HG03354 (cell line): Measurements from ENCODE around the gene PRKAR1B.

ENCODE experiments used
- ATAC-seq: cut with Tn5 transposase; IDR thresholded peaks from one replicate; pipeline ENCODE4 v1.9.1; 2021; ENCODE audit warnings: mild to moderate bottlenecking; ENCODE audit not compliant: unreplicated experiment, poor library complexity, severe bottlenecking

The PRKAR1B gene

GRCh38 chr7:538764-539685 is 188.1 kb downstream of the PRKAR1B start:
- no peak for ATAC-seq

GRCh38 chr7:537911-538634 is 189.0 kb downstream of the PRKAR1B start:
- no peak for ATAC-seq

- no peak for ATAC-seq
Observed at GRCh38 chr7:536231-536630, 190.8 kb downstream of the PRKAR1B start.

- ATAC-seq = no peak
Observed at GRCh38 chr7:534959-535358, 192.1 kb downstream of the PRKAR1B start.

GRCh38 chr7:534075-534474 is 193.0 kb downstream of the PRKAR1B start:
- ATAC-seq = no peak

- no peak for ATAC-seq
Observed at GRCh38 chr7:533266-533665, 193.8 kb downstream of the PRKAR1B start.

- no peak for ATAC-seq
Observed at GRCh38 chr7:532379-533143, 194.5 kb downstream of the PRKAR1B start.

GRCh38 chr7:531777-532176 is 195.3 kb downstream of the PRKAR1B start:
- no peak for ATAC-seq

GRCh38 chr7:528451-528850 is 198.6 kb downstream of the PRKAR1B start:
- no peak for ATAC-seq

GRCh38 chr7:527723-528122 is 199.4 kb downstream of the PRKAR1B start:
- ATAC-seq = no peak

GRCh38 chr7:526460-527034 is 200.5 kb downstream of the PRKAR1B start:
- ATAC-seq = no peak

- ATAC-seq = no peak
Observed at GRCh38 chr7:525740-526139, 201.3 kb downstream of the PRKAR1B start.

GRCh38 chr7:524800-525199 is 202.3 kb downstream of the PRKAR1B start:
- ATAC-seq = no peak

GRCh38 chr7:523347-524336 is 203.4 kb downstream of the PRKAR1B start:
- ATAC-seq = no peak

GRCh38 chr7:522951-523314 is 204.1 kb downstream of the PRKAR1B start:
- ATAC-seq = no peak

- ATAC-seq = peak; percentile 43
Observed at GRCh38 chr7:522071-522950, 204.8 kb downstream of the PRKAR1B start.

- ATAC-seq = no peak
Observed at GRCh38 chr7:521221-522070, 205.6 kb downstream of the PRKAR1B start.
